HepG2 (cell line): Measurements from ENCODE around the gene SUOX. TPM values are rescaled to one million over a fixed set of nuclear protein-coding genes. Genes with fewer than 3 reads are reported as not detected.
A peak's percentile ranks its signal among the peaks of the same experiment; 100 is the strongest.

Experiments
- AHR ChIP-seq: IDR thresholded peaks from 2 replicates; pipeline ENCODE4 v1.6.1; 2018; ENCODE audit warnings: missing genetic modification reagents, missing compliant biosample characterization
- SMARCE1 ChIP-seq: fragments of 450-650 bp; IDR thresholded peaks from 2 replicates; pipeline ENCODE4 v1.6.1; 2017; ENCODE audit warnings: borderline replicate concordance
- ZBTB44 ChIP-seq: sonication (generic); formaldehyde crosslinking; IDR thresholded peaks from 2 replicates; pipeline ENCODE4 v1.4.0; 2020; ENCODE audit warnings: missing genetic modification reagents
- ZNF431 ChIP-seq: sonication (generic); formaldehyde crosslinking; IDR thresholded peaks from 2 replicates; pipeline ENCODE4 v1.9.0; 2022; ENCODE audit warnings: missing genetic modification reagents, low read depth, mild to moderate bottlenecking, borderline replicate concordance
- ZNF782 ChIP-seq: sonication (generic); formaldehyde crosslinking; IDR thresholded peaks from 2 replicates; pipeline ENCODE4 v1.4.0; 2020; ENCODE audit warnings: missing genetic modification reagents, mild to moderate bottlenecking, borderline replicate concordance
- ZNF792 ChIP-seq: IDR thresholded peaks from 2 replicates; pipeline ENCODE4 v1.6.1; 2016
- ZSCAN9 ChIP-seq: IDR thresholded peaks from 2 replicates; pipeline ENCODE4 v1.6.1; 2016; ENCODE audit warnings: borderline replicate concordance
- polyA plus RNA-seq, 8 experiments: library from polyadenylated mRNA; depleted of rRNA in 3 of 8; stranded (reverse) in 7 of 8; unstranded in 1 of 8; fragments of >200 nt; fragmentation: Illumina TruSeq in 4 of 8; extraction: Trizol in 4 of 8; gene quantifications; 2 replicates each; pipeline versions ENCODE4 v1.2.1 to v1.2.3, GENCODE V29; 2011 to 2016; ENCODE audit warnings: low read depth in 4 of 8, missing spikeins in 1 of 8, mixed read lengths in 1 of 8; ENCODE audit not compliant: insufficient read depth in 1 of 8
- total RNA-seq, 5 experiments: library from RNA; depleted of rRNA; stranded (reverse); fragments of >200 nt; fragmentation: Illumina TruSeq; extraction: Trizol; gene quantifications; 2 replicates each; pipeline ENCODE4 v1.2.3, GENCODE V29; 2016; ENCODE audit warnings: low read depth in 1 of 5
- TF ChIP-seq, protein P1 (sequence below): sonication (generic); formaldehyde crosslinking; IDR thresholded peaks from 2 replicates; pipeline ENCODE4 v1.5.1; 2020; ENCODE audit warnings: missing genetic modification reagents, mild to moderate bottlenecking, borderline replicate concordance
- TF ChIP-seq, protein P2 (sequence below): sonication (generic); formaldehyde crosslinking; IDR thresholded peaks from 2 replicates; pipeline ENCODE4 v1.4.0; 2020; ENCODE audit warnings: missing genetic modification reagents, borderline replicate concordance
- TF ChIP-seq, protein P3 (sequence below): sonication (generic); formaldehyde crosslinking; IDR thresholded peaks from 2 replicates; pipeline ENCODE4 v1.4.0; 2020; ENCODE audit warnings: low read depth, missing genetic modification reagents
- TF ChIP-seq, protein P4 (sequence below): sonication (generic); formaldehyde crosslinking; IDR thresholded peaks from 2 replicates; pipeline ENCODE4 v1.4.0; 2020; ENCODE audit warnings: missing genetic modification reagents, borderline replicate concordance

Gene SUOX
- total and polyA plus RNA-seq, 2 of the 13 experiments (the other 11 are each of a cell fraction or from before 2014, with no cell fraction given), result 23.9 to 25.9 TPM

DNA sequence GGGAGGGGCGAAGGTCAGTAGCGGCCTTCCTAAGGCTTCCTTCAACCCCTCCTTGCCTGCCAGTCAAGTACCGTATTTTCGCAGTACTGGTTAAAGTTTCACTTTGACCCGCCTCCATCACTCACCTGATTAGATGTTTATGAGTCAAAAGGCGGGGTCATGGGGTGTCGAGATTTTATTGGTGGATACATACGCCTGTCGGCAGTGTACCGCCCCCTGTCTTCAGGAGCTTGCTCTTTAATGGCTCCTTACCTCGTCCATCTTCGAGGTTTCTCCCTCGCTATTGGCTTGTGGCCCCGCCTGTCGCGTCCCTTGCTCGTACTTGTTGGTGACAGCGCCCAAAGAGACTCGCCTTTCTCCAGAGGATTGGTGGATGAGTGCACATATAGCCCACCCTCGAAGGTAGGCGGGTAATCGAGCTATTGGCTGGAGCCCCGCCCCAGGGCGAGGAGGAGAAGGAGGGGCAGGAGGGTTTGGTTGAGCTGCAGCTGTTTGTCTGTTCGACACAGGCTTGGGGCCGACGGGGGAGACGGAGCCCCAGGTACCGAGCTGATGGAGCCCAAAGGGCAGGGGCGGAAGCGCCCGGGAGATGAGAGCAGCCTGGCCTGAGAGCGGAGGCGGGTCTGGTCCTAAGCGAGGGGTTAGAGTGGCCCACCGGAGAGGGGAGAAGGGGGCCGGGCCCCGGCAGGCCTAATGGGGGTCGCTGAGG lies 23.3 kb upstream of the SUOX start, which contains the start of gene RAB5B (continued):
- TF ChIP-seq ZSCAN9, result 0 out of 2 replicates have a peak, but pooled peaks have one; percentile 17
- TF ChIP-seq ZNF782 (CRISPR knock-in tag), result peak; percentile 48; the same call in 1 of the 2 replicates
- TF ChIP-seq, protein P1, sequence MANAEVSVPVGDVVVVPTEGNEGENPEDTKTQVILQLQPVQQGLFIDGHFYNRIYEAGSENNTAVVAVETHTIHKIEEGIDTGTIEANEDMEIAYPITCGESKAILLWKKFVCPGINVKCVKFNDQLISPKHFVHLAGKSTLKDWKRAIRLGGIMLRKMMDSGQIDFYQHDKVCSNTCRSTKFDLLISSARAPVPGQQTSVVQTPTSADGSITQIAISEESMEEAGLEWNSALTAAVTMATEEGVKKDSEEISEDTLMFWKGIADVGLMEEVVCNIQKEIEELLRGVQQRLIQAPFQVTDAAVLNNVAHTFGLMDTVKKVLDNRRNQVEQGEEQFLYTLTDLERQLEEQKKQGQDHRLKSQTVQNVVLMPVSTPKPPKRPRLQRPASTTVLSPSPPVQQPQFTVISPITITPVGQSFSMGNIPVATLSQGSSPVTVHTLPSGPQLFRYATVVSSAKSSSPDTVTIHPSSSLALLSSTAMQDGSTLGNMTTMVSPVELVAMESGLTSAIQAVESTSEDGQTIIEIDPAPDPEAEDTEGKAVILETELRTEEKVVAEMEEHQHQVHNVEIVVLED (CRISPR knock-in tag), result peak; percentile 68; the same call in 1 of the 2 replicates
- peak; percentile 84; the same call in 1 of the 2 replicates for TF ChIP-seq AHR
- 0 out of 2 replicates have a peak, but pooled peaks have one; percentile 72 for TF ChIP-seq ZNF431 (CRISPR knock-in tag)
- TF ChIP-seq ZNF792 (CRISPR knock-in tag), result no peak
- TF ChIP-seq ZBTB44 (CRISPR knock-in tag), result 0 out of 2 replicates have a peak, but pooled peaks have one; percentile 43
- TF ChIP-seq SMARCE1, result no peak
- TF ChIP-seq, protein P2, sequence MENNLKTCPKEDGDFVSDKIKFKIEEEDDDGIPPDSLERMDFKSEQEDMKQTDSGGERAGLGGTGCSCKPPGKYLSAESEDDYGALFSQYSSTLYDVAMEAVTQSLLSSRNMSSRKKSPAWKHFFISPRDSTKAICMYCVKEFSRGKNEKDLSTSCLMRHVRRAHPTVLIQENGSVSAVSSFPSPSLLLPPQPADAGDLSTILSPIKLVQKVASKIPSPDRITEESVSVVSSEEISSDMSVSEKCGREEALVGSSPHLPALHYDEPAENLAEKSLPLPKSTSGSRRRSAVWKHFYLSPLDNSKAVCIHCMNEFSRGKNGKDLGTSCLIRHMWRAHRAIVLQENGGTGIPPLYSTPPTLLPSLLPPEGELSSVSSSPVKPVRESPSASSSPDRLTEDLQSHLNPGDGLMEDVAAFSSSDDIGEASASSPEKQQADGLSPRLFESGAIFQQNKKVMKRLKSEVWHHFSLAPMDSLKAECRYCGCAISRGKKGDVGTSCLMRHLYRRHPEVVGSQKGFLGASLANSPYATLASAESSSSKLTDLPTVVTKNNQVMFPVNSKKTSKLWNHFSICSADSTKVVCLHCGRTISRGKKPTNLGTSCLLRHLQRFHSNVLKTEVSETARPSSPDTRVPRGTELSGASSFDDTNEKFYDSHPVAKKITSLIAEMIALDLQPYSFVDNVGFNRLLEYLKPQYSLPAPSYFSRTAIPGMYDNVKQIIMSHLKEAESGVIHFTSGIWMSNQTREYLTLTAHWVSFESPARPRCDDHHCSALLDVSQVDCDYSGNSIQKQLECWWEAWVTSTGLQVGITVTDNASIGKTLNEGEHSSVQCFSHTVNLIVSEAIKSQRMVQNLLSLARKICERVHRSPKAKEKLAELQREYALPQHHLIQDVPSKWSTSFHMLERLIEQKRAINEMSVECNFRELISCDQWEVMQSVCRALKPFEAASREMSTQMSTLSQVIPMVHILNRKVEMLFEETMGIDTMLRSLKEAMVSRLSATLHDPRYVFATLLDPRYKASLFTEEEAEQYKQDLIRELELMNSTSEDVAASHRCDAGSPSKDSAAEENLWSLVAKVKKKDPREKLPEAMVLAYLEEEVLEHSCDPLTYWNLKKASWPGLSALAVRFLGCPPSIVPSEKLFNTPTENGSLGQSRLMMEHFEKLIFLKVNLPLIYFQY (CRISPR knock-in tag), result no peak; the same call in 1 of the 2 replicates
- TF ChIP-seq, protein P3, sequence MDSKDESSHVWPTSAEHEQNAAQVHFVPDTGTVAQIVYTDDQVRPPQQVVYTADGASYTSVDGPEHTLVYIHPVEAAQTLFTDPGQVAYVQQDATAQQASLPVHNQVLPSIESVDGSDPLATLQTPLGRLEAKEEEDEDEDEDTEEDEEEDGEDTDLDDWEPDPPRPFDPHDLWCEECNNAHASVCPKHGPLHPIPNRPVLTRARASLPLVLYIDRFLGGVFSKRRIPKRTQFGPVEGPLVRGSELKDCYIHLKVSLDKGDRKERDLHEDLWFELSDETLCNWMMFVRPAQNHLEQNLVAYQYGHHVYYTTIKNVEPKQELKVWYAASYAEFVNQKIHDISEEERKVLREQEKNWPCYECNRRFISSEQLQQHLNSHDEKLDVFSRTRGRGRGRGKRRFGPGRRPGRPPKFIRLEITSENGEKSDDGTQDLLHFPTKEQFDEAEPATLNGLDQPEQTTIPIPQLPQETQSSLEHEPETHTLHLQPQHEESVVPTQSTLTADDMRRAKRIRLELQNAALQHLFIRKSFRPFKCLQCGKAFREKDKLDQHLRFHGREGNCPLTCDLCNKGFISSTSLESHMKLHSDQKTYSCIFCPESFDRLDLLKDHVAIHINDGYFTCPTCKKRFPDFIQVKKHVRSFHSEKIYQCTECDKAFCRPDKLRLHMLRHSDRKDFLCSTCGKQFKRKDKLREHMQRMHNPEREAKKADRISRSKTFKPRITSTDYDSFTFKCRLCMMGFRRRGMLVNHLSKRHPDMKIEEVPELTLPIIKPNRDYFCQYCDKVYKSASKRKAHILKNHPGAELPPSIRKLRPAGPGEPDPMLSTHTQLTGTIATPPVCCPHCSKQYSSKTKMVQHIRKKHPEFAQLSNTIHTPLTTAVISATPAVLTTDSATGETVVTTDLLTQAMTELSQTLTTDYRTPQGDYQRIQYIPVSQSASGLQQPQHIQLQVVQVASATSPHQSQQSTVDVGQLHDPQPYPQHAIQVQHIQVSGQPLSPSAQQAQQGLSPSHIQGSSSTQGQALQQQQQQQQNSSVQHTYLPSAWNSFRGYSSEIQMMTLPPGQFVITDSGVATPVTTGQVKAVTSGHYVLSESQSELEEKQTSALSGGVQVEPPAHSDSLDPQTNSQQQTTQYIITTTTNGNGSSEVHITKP, result no peak
- TF ChIP-seq, protein P4, sequence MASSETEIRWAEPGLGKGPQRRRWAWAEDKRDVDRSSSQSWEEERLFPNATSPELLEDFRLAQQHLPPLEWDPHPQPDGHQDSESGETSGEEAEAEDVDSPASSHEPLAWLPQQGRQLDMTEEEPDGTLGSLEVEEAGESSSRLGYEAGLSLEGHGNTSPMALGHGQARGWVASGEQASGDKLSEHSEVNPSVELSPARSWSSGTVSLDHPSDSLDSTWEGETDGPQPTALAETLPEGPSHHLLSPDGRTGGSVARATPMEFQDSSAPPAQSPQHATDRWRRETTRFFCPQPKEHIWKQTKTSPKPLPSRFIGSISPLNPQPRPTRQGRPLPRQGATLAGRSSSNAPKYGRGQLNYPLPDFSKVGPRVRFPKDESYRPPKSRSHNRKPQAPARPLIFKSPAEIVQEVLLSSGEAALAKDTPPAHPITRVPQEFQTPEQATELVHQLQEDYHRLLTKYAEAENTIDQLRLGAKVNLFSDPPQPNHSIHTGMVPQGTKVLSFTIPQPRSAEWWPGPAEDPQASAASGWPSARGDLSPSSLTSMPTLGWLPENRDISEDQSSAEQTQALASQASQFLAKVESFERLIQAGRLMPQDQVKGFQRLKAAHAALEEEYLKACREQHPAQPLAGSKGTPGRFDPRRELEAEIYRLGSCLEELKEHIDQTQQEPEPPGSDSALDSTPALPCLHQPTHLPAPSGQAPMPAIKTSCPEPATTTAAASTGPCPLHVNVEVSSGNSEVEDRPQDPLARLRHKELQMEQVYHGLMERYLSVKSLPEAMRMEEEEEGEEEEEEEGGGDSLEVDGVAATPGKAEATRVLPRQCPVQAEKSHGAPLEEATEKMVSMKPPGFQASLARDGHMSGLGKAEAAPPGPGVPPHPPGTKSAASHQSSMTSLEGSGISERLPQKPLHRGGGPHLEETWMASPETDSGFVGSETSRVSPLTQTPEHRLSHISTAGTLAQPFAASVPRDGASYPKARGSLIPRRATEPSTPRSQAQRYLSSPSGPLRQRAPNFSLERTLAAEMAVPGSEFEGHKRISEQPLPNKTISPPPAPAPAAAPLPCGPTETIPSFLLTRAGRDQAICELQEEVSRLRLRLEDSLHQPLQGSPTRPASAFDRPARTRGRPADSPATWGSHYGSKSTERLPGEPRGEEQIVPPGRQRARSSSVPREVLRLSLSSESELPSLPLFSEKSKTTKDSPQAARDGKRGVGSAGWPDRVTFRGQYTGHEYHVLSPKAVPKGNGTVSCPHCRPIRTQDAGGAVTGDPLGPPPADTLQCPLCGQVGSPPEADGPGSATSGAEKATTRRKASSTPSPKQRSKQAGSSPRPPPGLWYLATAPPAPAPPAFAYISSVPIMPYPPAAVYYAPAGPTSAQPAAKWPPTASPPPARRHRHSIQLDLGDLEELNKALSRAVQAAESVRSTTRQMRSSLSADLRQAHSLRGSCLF, result no peak
